Epithelial cell of proximal tubule (primary cell): ENCODE measurements around the gene EIF2AK3. TPM values are rescaled to one million over a fixed set of nuclear protein-coding genes. Genes with fewer than 3 reads are reported as not detected.

ENCODE experiments used
- DNase-seq: peaks from one replicate; pipeline ENCODE4 v3.0.0-alpha.2; 2011; ENCODE audit warnings: low read depth
- H3K4me3 ChIP-seq: 2 replicates; pipeline ENCODE4 v1.5.1; 2011; ENCODE audit warnings: low read depth, mild to moderate bottlenecking, low read length
- total RNA-seq: library from RNA; depleted of rRNA; stranded (reverse); fragments of >200 nt; gene quantifications from 2 replicates; pipeline ENCODE4 v1.2.3, GENCODE V29; 2015
- TF ChIP-seq, protein P1 (sequence below): conservative IDR thresholded peaks from 2 replicates; pipeline ENCODE4 v1.5.1; 2012; ENCODE audit warnings: low read depth, mild to moderate bottlenecking, low read length

EIF2AK3 gene
- total RNA-seq, 1 donor from 2014 or later, result 12.3 TPM

DNA sequence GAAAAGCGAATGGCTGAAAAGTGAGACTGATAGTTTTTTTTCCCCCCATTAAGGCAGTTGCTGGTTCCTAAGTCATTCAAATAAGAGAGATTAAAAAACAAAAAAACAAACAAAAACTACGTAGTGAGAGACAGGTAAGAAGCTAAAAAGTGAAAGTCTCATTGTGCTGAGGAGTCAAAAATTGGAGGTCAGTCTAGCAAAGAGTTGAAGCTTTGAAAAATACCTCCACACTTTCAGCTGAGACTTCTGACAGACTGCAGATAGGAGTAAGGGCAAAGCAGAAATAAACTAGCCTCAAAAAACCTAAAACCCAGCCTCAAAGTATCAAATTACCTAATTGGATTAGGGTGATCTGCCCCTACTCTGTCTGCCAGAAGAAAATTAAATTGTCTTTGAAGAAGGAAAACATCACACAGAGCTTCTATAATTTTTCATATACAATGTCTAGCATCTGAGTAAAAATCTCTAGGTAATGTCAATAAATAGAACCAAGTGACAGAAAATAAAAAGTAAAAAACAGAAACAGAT is 10.9 kb upstream of the EIF2AK3 start:
- no peak overlapping the region for H3K4me3 ChIP-seq
- TF ChIP-seq, protein P1, sequence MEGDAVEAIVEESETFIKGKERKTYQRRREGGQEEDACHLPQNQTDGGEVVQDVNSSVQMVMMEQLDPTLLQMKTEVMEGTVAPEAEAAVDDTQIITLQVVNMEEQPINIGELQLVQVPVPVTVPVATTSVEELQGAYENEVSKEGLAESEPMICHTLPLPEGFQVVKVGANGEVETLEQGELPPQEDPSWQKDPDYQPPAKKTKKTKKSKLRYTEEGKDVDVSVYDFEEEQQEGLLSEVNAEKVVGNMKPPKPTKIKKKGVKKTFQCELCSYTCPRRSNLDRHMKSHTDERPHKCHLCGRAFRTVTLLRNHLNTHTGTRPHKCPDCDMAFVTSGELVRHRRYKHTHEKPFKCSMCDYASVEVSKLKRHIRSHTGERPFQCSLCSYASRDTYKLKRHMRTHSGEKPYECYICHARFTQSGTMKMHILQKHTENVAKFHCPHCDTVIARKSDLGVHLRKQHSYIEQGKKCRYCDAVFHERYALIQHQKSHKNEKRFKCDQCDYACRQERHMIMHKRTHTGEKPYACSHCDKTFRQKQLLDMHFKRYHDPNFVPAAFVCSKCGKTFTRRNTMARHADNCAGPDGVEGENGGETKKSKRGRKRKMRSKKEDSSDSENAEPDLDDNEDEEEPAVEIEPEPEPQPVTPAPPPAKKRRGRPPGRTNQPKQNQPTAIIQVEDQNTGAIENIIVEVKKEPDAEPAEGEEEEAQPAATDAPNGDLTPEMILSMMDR, result no peak
- DNase-seq, result no peak

- TF ChIP-seq, protein P1, result no peak
- DNase-seq, result no peak
- H3K4me3 ChIP-seq, result no peak overlapping the region
Measured at GRCh38 chr2:88637464-88637863, 10.2 kb upstream of the EIF2AK3 start.

GRCh38 chr2:88636026-88636425 is 8.8 kb upstream of the EIF2AK3 start:
- DNase-seq, result no peak
- H3K4me3 ChIP-seq, result no peak overlapping the region
- TF ChIP-seq, protein P1, result no peak

- DNase-seq, result no peak
- TF ChIP-seq, protein P1, result no peak
- H3K4me3 ChIP-seq, result no peak overlapping the region
Measured at GRCh38 chr2:88632569-88632968, 5.3 kb upstream of the EIF2AK3 start.

DNA sequence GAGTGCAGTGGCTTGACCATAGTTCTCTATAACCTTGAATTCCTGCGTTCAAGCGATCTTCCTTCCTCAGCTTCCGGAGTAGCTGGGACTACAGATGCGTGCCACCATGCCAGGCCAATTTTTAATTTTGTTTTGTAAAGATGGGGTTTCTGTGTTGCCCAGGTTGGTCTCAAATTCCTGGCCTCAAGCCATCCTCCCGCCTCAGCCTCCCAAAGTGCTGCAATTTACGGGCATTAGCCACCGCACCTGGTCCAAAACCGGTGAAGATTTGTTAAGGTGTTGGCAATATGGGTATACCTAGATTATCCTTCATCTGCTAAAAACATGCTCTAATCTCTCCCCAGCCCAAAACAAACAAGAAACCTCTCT is 1.3 kb upstream of the EIF2AK3 start:
- DNase-seq, result no peak
- peak overlapping the region; percentile 57 for H3K4me3 ChIP-seq
- TF ChIP-seq, protein P1, result no peak

DNA sequence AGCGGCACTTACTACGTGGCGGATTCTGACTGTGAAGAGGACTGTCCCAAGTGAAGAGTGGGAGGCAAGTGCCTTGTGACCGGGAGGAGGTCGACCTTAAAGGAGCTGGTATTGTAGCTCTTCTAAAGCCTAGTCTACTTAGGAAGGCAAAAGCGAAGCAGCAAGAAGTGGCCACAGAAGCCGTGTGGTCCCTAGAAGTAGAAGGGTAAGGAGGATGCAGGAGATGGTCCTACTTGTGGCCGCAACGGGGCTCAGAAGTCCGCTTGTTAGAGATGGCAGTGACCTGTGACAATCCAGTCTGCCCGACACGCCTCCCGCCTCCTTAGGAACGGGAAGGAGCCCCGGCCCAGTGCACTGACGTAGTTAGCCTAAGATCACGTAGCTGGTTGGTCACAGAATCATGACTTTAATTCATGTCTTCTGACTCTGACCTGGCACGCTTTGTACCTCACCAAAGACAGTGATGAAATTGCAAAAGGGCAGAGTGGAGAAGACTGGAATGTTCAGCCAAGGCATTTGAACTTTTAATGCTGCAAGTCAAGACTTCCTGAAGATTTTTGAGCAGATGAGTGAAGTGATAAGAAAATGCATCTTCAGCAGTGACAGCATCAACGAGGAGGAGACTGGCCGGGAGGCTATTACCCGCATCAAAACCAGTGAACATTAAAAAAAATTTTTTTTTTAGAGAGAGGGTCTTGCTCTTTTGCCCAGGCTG is 749 bp upstream of the EIF2AK3 start:
- peak; percentile 98 for DNase-seq
- H3K4me3 ChIP-seq, result peak overlapping the region; percentile 57
- TF ChIP-seq, protein P1, result no peak
